Coronary artery (tissue), 2 donors: Measurements from ENCODE around the gene ACTG2.

ENCODE experiments used
- DNase-seq: peaks from one replicate; pipeline ENCODE4 v3.0.0-alpha.2; 2017; ENCODE audit warnings: low spot score
- H3K27ac ChIP-seq, 2 donors: fragments of 200-600 bp; sonication (generic); one replicate each; pipeline ENCODE4 v1.5.1; 2016 to 2019
- H3K4me3 ChIP-seq: fragments of 200-600 bp; sonication (generic); 2 replicates; pipeline ENCODE4 v1.5.1; 2016; ENCODE audit warnings: mild to moderate bottlenecking, moderate library complexity
- CTCF ChIP-seq: fragments of 200-600 bp; sonication (generic); IDR thresholded peaks from one replicate; pipeline ENCODE4 v1.5.1; 2019; ENCODE audit warnings: antibody characterized with exemption

Gene ACTG2

GRCh38 chr2:73928963-73929347 lies 36.1 kb downstream of the ACTG2 start:
- Histone ChIP-seq H3K4me3 (no peak overlapping the region), H3K27ac (no peak overlapping the region)
- no peak for DNase-seq
- no peak for TF ChIP-seq CTCF

GRCh38 chr2:73930386-73930785 lies 37.6 kb downstream of the ACTG2 start:
- no peak for DNase-seq
- H3K4me3 ChIP-seq, result no peak overlapping the region
- no peak for TF ChIP-seq CTCF
- no peak overlapping the region for H3K27ac ChIP-seq

GRCh38 chr2:73931531-73932500 lies 39.0 kb downstream of the ACTG2 start:
- DNase-seq, result no peak
- Histone ChIP-seq H3K27ac (no peak overlapping the region), H3K4me3 (no peak overlapping the region)
- no peak for TF ChIP-seq CTCF

- TF ChIP-seq CTCF, result no peak
- no peak for DNase-seq
- Histone ChIP-seq H3K4me3 (no peak overlapping the region), H3K27ac (no peak overlapping the region)
Measured at GRCh38 chr2:73933194-73933593, 40.4 kb downstream of the ACTG2 start.

GRCh38 chr2:73935641-73936040 lies 42.8 kb downstream of the ACTG2 start:
- Histone ChIP-seq H3K27ac (no peak overlapping the region), H3K4me3 (no peak overlapping the region)
- no peak for DNase-seq
- no peak for TF ChIP-seq CTCF

- no peak overlapping the region for H3K4me3 ChIP-seq
- no peak overlapping the region for H3K27ac ChIP-seq
- DNase-seq, result no peak
- TF ChIP-seq CTCF, result no peak
Measured at GRCh38 chr2:73937103-73937885, 44.5 kb downstream of the ACTG2 start.
